HG03342 (cell line): Measurements from ENCODE around the gene THADA.
"Not testable (repeated sequence)": the region's sequence is repeated elsewhere in the genome, so short reads cannot be mapped to it uniquely, and the experiment has no call there.

Experiments
- ATAC-seq: cut with Tn5 transposase; IDR thresholded peaks from one replicate; pipeline ENCODE4 v1.9.1; 2021; ENCODE audit warnings: mild to moderate bottlenecking, moderate library complexity; ENCODE audit not compliant: unreplicated experiment

THADA gene

DNA sequence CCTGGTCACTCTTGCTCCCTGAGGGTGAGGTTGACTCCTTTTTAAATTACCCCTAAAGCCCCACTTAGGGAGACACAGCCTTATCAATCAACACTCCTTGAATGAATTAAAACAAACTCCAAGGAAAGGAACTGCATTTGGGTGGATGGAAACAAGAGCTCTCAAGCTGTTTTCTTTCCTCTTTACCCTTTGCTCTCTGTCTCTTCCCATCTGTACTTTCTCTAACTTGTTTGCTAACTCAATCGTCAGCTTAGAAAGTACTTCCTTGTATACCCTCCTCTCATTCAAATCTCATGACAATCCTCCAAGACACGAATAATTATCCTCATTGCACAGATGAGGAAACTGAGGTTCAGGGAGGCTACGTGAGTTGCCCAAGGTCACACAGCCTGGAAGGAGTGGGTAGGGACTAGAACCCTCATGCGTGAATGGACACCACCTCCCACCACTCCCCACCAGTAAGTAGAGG is 402.2 kb downstream of the THADA start:
- no peak for ATAC-seq

DNA sequence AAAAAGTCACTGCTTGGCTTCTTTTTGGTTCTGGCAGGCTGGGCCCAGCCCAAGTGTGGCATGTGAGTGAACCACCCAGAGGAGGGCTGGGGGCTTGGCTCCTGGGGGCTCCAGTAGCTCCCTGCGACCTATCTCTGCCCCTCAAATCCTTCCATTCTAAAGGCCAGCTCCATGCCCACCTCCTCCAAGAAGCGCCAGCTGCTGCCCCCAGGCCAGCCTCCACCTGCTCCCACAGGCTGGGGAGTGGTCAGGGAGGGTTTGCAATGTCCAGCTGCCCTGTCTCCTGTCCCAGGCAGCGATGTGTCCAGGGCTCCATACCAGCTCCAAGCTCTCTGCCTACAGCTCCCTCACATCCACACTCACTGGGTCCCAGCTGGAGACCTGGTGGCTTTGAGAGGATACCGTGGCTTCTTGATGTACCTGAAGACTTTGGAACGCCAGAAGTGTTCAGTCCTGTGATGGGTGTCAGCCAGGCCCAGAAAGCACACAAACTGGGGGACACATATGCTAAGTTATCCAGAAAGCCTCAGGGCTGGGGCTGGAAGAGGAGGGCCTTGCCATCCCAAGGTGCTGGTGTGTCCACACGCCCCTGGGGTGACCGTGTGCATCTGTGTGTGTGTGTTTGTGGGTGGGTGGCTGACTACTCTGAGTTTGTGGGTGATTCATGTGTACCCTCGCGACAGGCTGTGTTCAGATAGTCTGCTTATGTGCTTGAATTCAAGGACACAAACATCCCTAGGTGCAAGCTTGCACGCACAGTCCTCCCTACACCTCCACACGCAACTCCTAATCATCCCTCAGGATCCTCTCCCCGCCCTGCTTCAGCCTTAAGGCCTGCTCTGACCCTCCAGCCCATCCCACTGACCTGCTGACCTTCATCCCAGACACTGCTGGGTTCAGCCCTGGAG is 402.8 kb downstream of the THADA start:
- ATAC-seq, result no peak

DNA sequence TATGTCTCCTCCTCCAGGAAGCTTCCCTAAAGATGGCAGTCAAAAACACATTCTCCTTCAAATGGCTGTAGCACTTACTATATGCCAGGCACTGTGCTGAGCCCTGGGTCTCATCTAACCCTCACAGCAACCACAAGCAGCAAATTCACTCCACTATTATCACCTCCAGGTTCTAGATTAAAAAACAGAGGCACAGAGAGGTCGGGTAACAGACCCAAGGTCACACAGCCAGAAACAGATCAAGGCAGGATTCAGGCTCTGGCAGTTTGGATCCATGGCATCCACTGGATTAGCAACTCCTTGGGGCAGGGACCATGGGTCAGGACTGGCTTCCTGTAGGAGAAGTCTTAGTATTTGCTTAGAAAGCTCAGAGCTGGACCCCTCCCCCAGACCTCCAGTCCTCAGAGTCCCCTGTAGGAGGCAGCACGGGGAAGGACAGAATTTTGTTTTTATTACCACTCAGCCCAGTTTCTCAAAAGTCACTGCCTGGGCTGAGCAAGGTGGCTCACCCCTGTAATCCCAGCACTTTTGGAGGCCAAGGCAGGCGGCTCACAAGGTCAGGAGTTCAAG is 403.8 kb downstream of the THADA start:
- no peak for ATAC-seq

DNA sequence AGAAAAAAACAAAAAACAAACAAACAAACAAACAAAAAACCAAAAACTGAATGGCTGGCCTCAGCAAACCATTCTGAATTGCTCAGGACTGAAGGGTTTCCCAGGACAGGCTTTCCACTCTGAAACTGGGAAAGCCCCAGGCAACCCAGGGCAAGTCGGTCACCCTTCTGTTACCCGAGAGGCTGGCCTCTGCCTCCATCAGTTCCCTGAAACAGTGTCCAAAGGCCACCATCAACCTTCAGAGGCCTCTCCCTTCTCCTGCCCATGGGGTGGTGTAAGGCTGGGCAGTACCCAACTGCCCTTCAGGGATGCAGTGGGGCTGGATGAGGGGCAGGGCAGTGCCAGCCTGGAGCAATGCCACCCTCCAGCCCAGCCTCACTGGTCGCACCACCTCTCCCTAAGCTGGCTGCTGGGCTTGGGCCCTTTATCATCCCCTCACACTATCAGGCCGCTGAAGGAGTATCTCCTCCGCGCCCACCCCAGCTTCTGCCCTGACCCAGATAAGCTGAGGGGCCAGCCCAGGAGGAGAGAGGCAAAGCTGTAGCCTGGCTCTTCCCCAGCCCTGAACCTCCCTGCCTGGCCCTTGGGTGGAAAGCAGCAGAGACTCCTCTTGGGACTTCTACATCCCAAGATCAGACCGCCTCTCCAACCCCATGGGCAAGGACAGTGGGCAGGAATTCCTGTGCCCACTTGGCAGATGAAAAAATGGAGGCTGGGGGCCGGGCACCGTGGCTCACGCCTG is 405.4 kb downstream of the THADA start:
- no peak for ATAC-seq

DNA sequence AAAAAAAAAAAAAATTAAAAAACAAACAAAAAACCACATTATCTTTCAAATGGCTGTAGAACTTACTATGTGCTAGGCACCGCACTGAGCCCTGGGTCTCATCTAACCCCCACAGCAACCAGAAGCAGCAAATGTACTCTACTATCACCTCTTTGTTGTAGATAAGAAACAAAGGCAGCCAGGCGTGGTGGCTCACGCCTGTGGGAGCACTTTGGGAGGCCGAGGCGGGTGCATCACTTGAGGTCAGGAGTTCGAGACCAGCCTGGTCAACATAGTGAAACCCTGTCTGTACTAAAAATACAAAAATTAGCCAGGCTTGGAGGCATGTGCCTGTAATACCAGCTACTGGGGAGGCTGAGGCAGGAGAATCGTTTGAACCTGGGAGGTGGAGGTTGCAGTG is 406.0 kb downstream of the THADA start:
- not testable (repeated sequence) for ATAC-seq

DNA sequence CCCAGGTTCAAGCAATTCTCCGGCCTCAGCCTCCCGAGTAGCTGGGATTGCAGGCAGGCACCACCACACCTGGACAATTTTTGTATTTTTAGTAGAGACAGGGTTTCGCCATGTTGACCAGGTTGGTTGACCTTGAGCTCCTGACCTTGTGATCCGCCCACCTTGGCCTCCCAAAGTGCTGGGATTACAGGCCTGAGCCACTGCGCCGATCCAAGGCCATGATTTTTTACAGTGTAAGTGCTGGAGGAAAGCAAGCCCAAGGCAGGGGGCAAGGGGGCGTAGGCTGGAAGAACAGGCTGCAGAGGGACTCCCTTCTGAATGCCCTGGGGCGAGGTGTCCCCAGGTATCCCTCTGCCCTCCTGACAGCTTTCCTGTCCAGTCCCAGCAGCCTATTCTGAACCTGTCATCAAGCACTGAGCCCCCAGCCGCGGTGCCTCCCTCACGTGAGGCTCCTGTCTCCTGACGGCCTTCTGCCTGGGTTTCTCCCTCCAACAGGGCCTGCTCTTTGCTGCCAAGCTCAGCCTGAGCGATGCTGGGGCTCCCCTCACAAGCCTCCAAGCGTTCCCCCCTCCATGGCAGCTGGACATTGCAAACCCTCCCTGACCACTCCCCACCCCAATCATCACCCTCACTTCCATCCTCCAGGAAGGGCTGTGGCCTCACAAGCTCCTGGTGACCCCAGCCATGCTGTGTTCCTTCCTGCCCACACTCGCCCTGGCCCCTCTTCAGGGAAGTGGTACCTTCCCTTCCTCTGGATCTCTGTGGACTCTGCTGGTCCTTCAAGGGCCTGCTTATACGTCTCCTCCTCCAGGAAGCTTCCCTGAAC is 407.1 kb downstream of the THADA start:
- ATAC-seq, result no peak

DNA sequence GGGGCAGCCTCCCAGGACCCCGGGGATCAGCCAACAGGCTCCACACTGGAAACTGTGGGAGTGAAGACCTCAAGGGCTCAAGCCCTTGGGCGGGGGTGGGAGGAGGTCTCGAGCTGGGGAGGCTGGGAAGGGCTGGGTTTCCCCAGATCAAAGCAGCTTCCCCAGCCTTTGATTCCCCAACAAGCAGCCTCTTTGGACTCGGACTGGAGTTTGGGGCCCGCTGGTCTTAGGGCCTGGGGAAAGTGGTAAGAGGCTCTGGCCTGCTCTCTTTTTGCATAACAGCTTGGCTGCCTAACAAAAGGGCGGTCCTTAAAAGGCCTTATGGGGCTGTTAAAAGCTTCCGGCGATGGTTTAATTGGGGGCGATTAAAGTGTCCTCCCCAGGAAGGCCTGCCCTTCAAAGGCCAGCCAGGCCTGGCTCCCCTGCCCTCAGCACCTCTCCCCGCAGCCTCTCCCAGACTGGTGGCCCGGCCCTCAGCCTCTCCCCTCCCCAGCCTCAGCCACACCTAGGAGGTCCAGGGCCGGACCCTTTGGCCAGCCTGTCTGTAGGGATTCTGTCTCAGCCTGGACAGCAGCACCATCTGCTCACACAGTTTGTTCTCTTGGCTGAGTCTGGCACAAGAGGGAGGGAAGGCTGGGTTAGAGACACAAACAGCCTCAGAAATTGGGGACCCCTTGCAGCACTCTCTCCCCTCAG is 409.0 kb downstream of the THADA start:
- no peak for ATAC-seq

DNA sequence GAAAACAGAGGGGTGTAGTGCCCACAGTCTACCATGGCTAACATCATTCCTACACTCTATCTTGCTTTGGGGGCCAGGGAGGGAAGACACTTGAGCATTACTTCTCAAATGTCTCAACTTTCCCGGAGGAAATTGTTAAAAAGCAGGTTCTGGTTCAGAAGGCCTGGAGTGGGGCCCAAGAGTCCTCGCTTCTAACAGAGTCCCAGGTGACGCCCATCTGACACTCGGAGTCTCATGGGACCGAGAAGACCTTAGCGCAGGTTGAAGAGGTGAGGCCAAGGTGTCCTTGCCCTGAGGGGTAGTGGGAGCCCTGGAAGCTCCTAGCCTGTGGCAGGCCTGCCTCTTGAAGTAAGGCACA is 409.5 kb downstream of the THADA start:
- ATAC-seq, result no peak

DNA sequence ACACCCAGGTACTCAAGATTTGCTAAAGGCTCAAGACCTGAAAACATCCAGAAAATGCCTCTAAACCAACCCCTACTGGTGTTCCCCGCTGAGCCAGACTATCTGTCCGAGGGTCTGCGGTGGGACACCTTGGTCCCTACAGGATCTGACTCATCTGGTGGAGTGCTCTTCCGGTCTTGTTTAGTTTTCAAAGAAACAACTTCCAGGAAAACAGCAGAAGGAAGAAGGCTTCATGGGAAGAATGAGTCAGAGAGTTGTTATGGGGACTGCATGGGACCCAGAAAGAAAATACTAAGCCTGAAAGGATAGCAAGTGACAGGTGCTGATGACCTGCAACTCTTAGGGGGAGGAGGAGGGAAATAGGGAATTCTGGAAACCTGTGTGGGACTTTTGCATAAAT is 410.7 kb downstream of the THADA start:
- ATAC-seq, result no peak

DNA sequence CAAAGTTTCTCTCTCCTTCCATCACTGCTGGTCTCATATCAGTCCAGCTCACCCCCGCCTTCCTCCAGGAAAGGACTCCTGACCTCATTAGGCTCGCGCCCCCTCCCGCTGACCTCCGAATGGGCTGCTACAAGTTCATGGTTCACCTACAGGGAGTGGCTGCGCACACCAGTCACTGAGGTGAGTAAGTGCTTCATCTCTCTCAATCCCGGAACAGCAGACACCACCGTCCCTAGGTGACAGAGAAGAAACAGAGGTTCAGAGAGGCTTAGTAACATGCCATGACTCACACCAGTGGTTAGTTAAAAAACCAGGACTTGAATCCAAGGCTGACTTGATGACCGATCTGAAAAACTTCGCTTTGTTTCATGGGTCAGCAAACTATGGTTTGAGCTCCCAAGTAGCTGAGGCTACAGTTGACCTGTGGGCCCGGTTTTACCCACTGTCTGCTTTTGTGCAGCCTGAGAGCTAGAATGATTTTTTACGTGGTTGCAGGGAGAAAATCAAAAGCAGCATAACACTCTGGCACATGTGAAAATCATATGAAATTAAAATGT is 411.4 kb downstream of the THADA start:
- no peak for ATAC-seq

DNA sequence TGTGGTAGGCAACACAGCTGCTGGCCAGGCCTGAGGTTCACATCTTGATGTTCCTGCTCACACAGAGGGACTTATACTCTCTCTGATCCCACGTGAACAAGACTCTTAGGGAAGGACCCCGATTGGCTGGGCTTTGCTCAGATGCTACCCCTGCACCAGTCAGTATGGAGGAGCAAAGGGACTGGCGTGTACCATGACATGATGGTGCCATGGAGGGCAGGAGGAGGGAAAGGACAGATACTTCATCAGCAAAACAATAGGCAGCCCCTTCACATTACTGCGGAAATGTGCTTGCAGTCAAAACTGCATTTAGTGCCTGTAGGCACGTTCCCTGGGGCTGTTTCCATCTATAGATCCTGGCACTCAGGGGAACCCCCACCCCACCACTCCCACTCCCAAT is 412.1 kb downstream of the THADA start:
- ATAC-seq, result no peak

DNA sequence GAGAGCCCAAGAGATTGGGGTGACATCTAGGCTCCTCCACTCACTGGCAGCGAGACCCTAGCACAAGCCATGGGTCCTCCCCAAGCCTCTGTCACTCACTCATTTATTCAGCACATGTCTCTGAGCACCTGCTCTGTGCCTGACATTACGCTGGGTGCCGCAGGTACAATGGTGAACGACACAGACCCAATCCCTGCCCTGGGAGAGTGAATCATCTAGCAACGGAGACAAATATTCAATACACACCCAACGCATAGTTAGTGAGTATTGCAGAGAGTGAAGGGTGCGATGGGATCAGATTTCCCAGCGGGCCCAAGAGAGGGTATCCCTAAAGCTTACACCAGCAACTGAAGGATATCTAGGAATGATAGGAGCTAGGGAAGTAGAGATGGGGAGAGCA is 414.9 kb downstream of the THADA start:
- ATAC-seq, result no peak
